ENCODE results near the gene KRTAP4-8.
"Not testable (repeated sequence)": the region's sequence is repeated elsewhere in the genome, so short reads cannot be mapped to it uniquely, and the experiment has no call there.

GRCh38 chr17:41088760-41089352 lies 9.1 kb downstream of the KRTAP4-8 start:
- not testable (repeated sequence) for TF ChIP-seq CTCF (IDR thresholded peaks at IDR 0.05; ENCODE audit: borderline replicate concordance, extremely low read depth, low read length, poor library complexity, severe bottlenecking); EZH2 (IDR thresholded peaks at IDR 0.05; ENCODE audit: borderline replicate concordance, low read depth, low read length, severe bottlenecking)
